Body of pancreas (tissue), 4 donors: ENCODE measurements around the gene ABCG1.

Source experiments
- POLR2A ChIP-seq, 3 donors: fragments of 450-650 bp; IDR thresholded peaks; one replicate each; pipeline ENCODE4 v1.6.1; 2016; ENCODE audit warnings: antibody characterized with exemption in 3 of 3, mild to moderate bottlenecking in 2 of 3
- TF ChIP-seq, protein P1 (sequence below), 7 experiments: fragments of 450-650 bp in 4 of 7; fragments of 200-600 bp in 3 of 7; sonication (generic) in 3 of 7; IDR thresholded peaks; one replicate each; pipeline ENCODE4 v1.5.1; 2016 to 2019; ENCODE audit warnings: antibody characterized with exemption in 7 of 7

DNA sequence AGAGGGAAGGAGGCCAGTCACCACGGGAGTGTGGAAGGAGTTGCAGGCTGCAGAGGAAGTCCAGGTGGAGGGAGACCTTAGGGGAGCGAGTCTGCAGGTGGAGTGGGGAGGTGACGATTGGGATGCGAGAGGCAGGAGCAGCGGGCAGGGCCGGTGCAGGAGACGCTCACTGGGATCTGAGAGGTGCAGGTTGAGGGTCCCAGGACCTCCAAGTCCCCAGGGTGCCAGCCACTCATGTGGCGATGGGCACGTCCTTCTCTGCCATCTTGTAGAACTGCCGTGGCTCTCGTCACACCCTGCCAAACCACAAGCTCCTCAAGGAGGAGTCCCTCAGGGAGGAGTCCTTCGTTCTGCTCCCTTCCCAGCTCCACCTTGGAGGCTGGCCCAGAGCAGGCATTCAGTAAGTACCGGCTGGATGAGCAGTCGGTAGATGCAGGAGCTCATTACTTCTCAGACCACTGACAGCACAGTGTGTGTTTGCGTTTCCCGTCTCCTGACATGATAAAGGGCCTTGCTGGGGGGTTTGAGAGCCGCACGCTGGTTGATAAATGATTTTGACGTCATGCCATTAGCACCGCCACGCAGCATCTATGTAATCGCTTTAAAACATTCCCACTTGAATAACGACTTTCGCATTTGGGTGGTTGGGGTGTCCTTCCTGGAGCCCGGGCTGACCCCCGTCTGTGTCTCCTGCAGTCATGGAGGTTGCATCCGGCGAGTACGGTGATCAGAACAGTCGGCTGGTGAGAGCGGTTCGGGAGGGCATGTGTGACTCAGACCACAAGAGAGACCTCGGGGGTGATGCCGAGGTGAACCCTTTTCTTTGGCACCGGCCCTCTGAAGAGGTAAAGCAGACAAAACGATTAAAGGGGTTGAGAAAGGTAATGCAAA is 68.5 kb downstream of the ABCG1 start:
- TF ChIP-seq, protein P1, sequence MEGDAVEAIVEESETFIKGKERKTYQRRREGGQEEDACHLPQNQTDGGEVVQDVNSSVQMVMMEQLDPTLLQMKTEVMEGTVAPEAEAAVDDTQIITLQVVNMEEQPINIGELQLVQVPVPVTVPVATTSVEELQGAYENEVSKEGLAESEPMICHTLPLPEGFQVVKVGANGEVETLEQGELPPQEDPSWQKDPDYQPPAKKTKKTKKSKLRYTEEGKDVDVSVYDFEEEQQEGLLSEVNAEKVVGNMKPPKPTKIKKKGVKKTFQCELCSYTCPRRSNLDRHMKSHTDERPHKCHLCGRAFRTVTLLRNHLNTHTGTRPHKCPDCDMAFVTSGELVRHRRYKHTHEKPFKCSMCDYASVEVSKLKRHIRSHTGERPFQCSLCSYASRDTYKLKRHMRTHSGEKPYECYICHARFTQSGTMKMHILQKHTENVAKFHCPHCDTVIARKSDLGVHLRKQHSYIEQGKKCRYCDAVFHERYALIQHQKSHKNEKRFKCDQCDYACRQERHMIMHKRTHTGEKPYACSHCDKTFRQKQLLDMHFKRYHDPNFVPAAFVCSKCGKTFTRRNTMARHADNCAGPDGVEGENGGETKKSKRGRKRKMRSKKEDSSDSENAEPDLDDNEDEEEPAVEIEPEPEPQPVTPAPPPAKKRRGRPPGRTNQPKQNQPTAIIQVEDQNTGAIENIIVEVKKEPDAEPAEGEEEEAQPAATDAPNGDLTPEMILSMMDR (IDR thresholded peaks at IDR 0.05), result no peak
- no peak for TF ChIP-seq POLR2A (IDR thresholded peaks at IDR 0.05)
